Measurements from ENCODE around the gene CAPN14.

Gene CAPN14

GRCh38 chr2:31217465-31218200 is at the start of gene CAPN14:
Gene CAPN14 (minus strand): TSS chr2:31217515. CDS start chr2:31205447, 12,068 bp downstream.
- FAIRE-seq, result no peak
- no peak for TF ChIP-seq POLR2A (IDR thresholded peaks at IDR 0.05; ENCODE audit: low read depth, low read length)
- no peak for DNase-seq (ENCODE audit: insufficient read length, low spot score)

GRCh38 chr2:31266804-31267203 is 49.5 kb upstream of the CAPN14 start:
- no peak for TF ChIP-seq POLR2A (IDR thresholded peaks at IDR 0.05; ENCODE audit: low read depth, low read length)
- DNase-seq (ENCODE audit: insufficient read length, low spot score), result no peak
- no peak for FAIRE-seq

- no peak for TF ChIP-seq POLR2A (IDR thresholded peaks at IDR 0.05; ENCODE audit: low read depth, low read length)
- FAIRE-seq (no peak), DNase-seq (ENCODE audit: insufficient read length, low spot score) (no peak)
Measured at GRCh38 chr2:31265234-31265633, 47.9 kb upstream of the CAPN14 start.

- DNase-seq (ENCODE audit: insufficient read length, low spot score) (no peak), FAIRE-seq (no peak)
- TF ChIP-seq POLR2A (IDR thresholded peaks at IDR 0.05; ENCODE audit: low read depth, low read length), result no peak
Measured at GRCh38 chr2:31263636-31264190, 46.4 kb upstream of the CAPN14 start.

- FAIRE-seq, result no peak
- TF ChIP-seq POLR2A (IDR thresholded peaks at IDR 0.05; ENCODE audit: low read depth, low read length), result no peak
- DNase-seq (ENCODE audit: insufficient read length, low spot score), result no peak
Measured at GRCh38 chr2:31260870-31261269, 43.6 kb upstream of the CAPN14 start.

- FAIRE-seq, result no peak
- TF ChIP-seq POLR2A (IDR thresholded peaks at IDR 0.05; ENCODE audit: low read depth, low read length), result no peak
- no peak for DNase-seq (ENCODE audit: insufficient read length, low spot score)
Measured at GRCh38 chr2:31259075-31259474, 41.8 kb upstream of the CAPN14 start.

GRCh38 chr2:31258351-31258750 is 41.0 kb upstream of the CAPN14 start:
- DNase-seq (ENCODE audit: insufficient read length, low spot score), result no peak
- TF ChIP-seq POLR2A (IDR thresholded peaks at IDR 0.05; ENCODE audit: low read depth, low read length), result no peak
- no peak for FAIRE-seq

- FAIRE-seq (no peak), DNase-seq (ENCODE audit: insufficient read length, low spot score) (no peak)
- no peak for TF ChIP-seq POLR2A (IDR thresholded peaks at IDR 0.05; ENCODE audit: low read depth, low read length)
Measured at GRCh38 chr2:31256611-31257382, 39.5 kb upstream of the CAPN14 start.

GRCh38 chr2:31255911-31256571 is 38.7 kb upstream of the CAPN14 start:
- DNase-seq (ENCODE audit: insufficient read length, low spot score), result peak; percentile 23
- TF ChIP-seq POLR2A (IDR thresholded peaks at IDR 0.05; ENCODE audit: low read depth, low read length), result no peak
- no peak for FAIRE-seq

GRCh38 chr2:31254237-31255203 is 37.2 kb upstream of the CAPN14 start:
- FAIRE-seq (no peak), DNase-seq (ENCODE audit: insufficient read length, low spot score) (no peak)
- TF ChIP-seq POLR2A (IDR thresholded peaks at IDR 0.05; ENCODE audit: low read depth, low read length), result no peak

GRCh38 chr2:31253356-31254131 is 36.2 kb upstream of the CAPN14 start:
- no peak for FAIRE-seq
- no peak for TF ChIP-seq POLR2A (IDR thresholded peaks at IDR 0.05; ENCODE audit: low read depth, low read length)
- DNase-seq (ENCODE audit: insufficient read length, low spot score), result no peak

- TF ChIP-seq POLR2A (IDR thresholded peaks at IDR 0.05; ENCODE audit: low read depth, low read length), result no peak
- DNase-seq (ENCODE audit: insufficient read length, low spot score) (no peak), FAIRE-seq (no peak)
Measured at GRCh38 chr2:31251851-31252250, 34.5 kb upstream of the CAPN14 start.
